ENCODE measurements around the gene IL22RA2. TPM values are rescaled to one million over a fixed set of nuclear protein-coding genes. Genes with fewer than 3 reads are reported as not detected.

The IL22RA2 gene
- total RNA-seq, 1 donor from 2014 or later: not detected

- TF ChIP-seq EZH2 (IDR thresholded peaks at IDR 0.05; ENCODE audit: insufficient read depth, low read length) (no peak), CTCF (IDR thresholded peaks at IDR 0.05; ENCODE audit: insufficient read depth, low read depth, low read length) (no peak)
- Histone ChIP-seq H3K4me3 (ENCODE audit: insufficient read depth, low read depth, low read length) (no peak overlapping the region), H3K4me2 (ENCODE audit: low read length) (no peak overlapping the region), H3K27ac (ENCODE audit: low read depth, low read length) (no peak overlapping the region), H3K27me3 (ENCODE audit: insufficient read depth, low read length) (no peaks in the 10 kb centered on the region), H2AFZ (ENCODE audit: low read depth, low read length) (no peak overlapping the region), H3K36me3 (ENCODE audit: insufficient read depth, low read length) (no peaks in the 10 kb centered on the region), H3K79me2 (ENCODE audit: insufficient read depth, low read length) (no peaks in the 10 kb centered on the region), H3K9me3 (ENCODE audit: insufficient read depth, low read depth, low read length) (no peaks in the 10 kb centered on the region), H3K9ac (ENCODE audit: low read length) (no peak overlapping the region), H4K20me1 (ENCODE audit: insufficient read depth, low read length) (no peaks in the 10 kb centered on the region), H3K4me1 (ENCODE audit: insufficient read depth, low read length) (no peaks in the 10 kb centered on the region)
- no peaks in the 10 kb centered on the region for H3K27me3 Mint-ChIP-seq (ENCODE audit: low read depth, unreplicated experiment)
- H3K4me1 Mint-ChIP-seq (ENCODE audit: low read depth, unreplicated experiment): peaks cover 10% of the 10 kb centered on the region
- DNase-seq (ENCODE audit: low read depth): no peak
- H3K4me3 Mint-ChIP-seq (ENCODE audit: unreplicated experiment): no peak overlapping the region
- no peaks in the 10 kb centered on the region for H3K36me3 Mint-ChIP-seq (ENCODE audit: low read depth, unreplicated experiment)
- H3K9me3 Mint-ChIP-seq (ENCODE audit: unreplicated experiment): no peaks in the 10 kb centered on the region
- peak overlapping the region; percentile 8 for H3K27ac Mint-ChIP-seq (ENCODE audit: unreplicated experiment)
- FAIRE-seq: no peak
Measured at GRCh38 chr6:137146206-137146605, 27.2 kb downstream of the IL22RA2 start.

- Histone ChIP-seq H3K27me3 (ENCODE audit: insufficient read depth, low read length) (no peaks in the 10 kb centered on the region), H3K36me3 (ENCODE audit: insufficient read depth, low read length) (no peaks in the 10 kb centered on the region), H4K20me1 (ENCODE audit: insufficient read depth, low read length) (no peaks in the 10 kb centered on the region), H3K4me2 (ENCODE audit: low read length) (no peak overlapping the region), H3K9ac (ENCODE audit: low read length) (no peak overlapping the region), H3K4me3 (ENCODE audit: insufficient read depth, low read depth, low read length) (no peak overlapping the region), H3K79me2 (ENCODE audit: insufficient read depth, low read length) (no peaks in the 10 kb centered on the region), H3K27ac (ENCODE audit: low read depth, low read length) (no peak overlapping the region), H3K4me1 (ENCODE audit: insufficient read depth, low read length) (no peaks in the 10 kb centered on the region), H2AFZ (ENCODE audit: low read depth, low read length) (no peak overlapping the region), H3K9me3 (ENCODE audit: insufficient read depth, low read depth, low read length) (no peaks in the 10 kb centered on the region)
- TF ChIP-seq CTCF (IDR thresholded peaks at IDR 0.05; ENCODE audit: insufficient read depth, low read depth, low read length): no peak
- TF ChIP-seq EZH2 (IDR thresholded peaks at IDR 0.05; ENCODE audit: insufficient read depth, low read length): no peak
- peak overlapping the region; percentile 73 for H3K27ac Mint-ChIP-seq (ENCODE audit: unreplicated experiment)
- no peaks in the 10 kb centered on the region for H3K9me3 Mint-ChIP-seq (ENCODE audit: unreplicated experiment)
- H3K4me3 Mint-ChIP-seq (ENCODE audit: unreplicated experiment): no peak overlapping the region
- DNase-seq (ENCODE audit: low read depth) (no peak), FAIRE-seq (no peak)
- H3K4me1 Mint-ChIP-seq (ENCODE audit: low read depth, unreplicated experiment): peaks cover 10% of the 10 kb centered on the region
- H3K27me3 Mint-ChIP-seq (ENCODE audit: low read depth, unreplicated experiment): no peaks in the 10 kb centered on the region
- H3K36me3 Mint-ChIP-seq (ENCODE audit: low read depth, unreplicated experiment): no peaks in the 10 kb centered on the region
Measured at GRCh38 chr6:137145421-137145820, 28.0 kb downstream of the IL22RA2 start.

- Histone ChIP-seq H3K9ac (ENCODE audit: low read length) (no peak overlapping the region), H3K4me2 (ENCODE audit: low read length) (no peak overlapping the region), H3K4me3 (ENCODE audit: insufficient read depth, low read depth, low read length) (no peak overlapping the region), H2AFZ (ENCODE audit: low read depth, low read length) (no peak overlapping the region), H3K9me3 (ENCODE audit: insufficient read depth, low read depth, low read length) (no peaks in the 10 kb centered on the region), H3K27ac (ENCODE audit: low read depth, low read length) (no peak overlapping the region), H3K36me3 (ENCODE audit: insufficient read depth, low read length) (no peaks in the 10 kb centered on the region), H4K20me1 (ENCODE audit: insufficient read depth, low read length) (no peaks in the 10 kb centered on the region), H3K4me1 (ENCODE audit: insufficient read depth, low read length) (no peaks in the 10 kb centered on the region), H3K27me3 (ENCODE audit: insufficient read depth, low read length) (no peaks in the 10 kb centered on the region), H3K79me2 (ENCODE audit: insufficient read depth, low read length) (no peaks in the 10 kb centered on the region)
- Mint-ChIP-seq H3K27ac (ENCODE audit: unreplicated experiment) (no peak overlapping the region), H3K9me3 (ENCODE audit: unreplicated experiment) (peaks cover 13% of the 10 kb centered on the region), H3K4me3 (ENCODE audit: unreplicated experiment) (no peak overlapping the region), H3K27me3 (ENCODE audit: low read depth, unreplicated experiment) (no peaks in the 10 kb centered on the region), H3K36me3 (ENCODE audit: low read depth, unreplicated experiment) (peaks cover 2% of the 10 kb centered on the region), H3K4me1 (ENCODE audit: low read depth, unreplicated experiment) (no peaks in the 10 kb centered on the region)
- no peak for TF ChIP-seq EZH2 (IDR thresholded peaks at IDR 0.05; ENCODE audit: insufficient read depth, low read length)
- no peak for TF ChIP-seq CTCF (IDR thresholded peaks at IDR 0.05; ENCODE audit: insufficient read depth, low read depth, low read length)
- FAIRE-seq (peak; percentile 37), DNase-seq (ENCODE audit: low read depth) (no peak)
Measured at GRCh38 chr6:137136065-137136464, 37.4 kb downstream of the IL22RA2 start.

Data from astrocyte (in vitro differentiated cells and primary cell).